Ramos (cell line): ENCODE results near the gene TCEAL9.
"Not testable (repeated sequence)": the region's sequence is repeated elsewhere in the genome, so short reads cannot be mapped to it uniquely, and the experiment has no call there.

Experiments used
- in situ Hi-C: fragments of 300-500 bp; cut with MboI; formaldehyde crosslinking; loops from one replicate; pipeline ENCODE4 v1.14.3; 2022; ENCODE audit warnings: low sequenced_read_pairs; ENCODE audit not compliant: unreplicated experiment

Gene TCEAL9

GRCh38 chrX:103372886-103373285 is 16.6 kb downstream of the TCEAL9 start:
- in situ Hi-C loops = no loop called here

DNA sequence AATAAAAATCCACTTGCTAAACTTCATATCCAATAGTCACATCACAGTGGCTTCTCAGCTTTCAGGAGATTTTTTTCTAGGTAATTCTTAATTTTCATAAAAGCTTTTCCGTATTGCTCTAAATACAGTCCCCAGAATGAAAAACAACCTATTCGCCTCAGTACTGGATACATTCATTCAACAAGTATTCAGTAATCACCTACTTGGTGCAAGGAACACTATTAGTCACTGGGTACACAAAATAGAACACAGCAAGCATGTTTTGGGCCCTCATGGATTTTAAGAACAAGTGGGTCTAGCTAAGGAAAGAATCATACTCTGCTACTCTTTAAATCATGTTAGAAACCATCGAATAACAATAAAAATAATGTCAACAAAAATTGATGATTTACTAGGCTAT is 17.3 kb downstream of the TCEAL9 start:
- in situ Hi-C loops = no loop called here

DNA sequence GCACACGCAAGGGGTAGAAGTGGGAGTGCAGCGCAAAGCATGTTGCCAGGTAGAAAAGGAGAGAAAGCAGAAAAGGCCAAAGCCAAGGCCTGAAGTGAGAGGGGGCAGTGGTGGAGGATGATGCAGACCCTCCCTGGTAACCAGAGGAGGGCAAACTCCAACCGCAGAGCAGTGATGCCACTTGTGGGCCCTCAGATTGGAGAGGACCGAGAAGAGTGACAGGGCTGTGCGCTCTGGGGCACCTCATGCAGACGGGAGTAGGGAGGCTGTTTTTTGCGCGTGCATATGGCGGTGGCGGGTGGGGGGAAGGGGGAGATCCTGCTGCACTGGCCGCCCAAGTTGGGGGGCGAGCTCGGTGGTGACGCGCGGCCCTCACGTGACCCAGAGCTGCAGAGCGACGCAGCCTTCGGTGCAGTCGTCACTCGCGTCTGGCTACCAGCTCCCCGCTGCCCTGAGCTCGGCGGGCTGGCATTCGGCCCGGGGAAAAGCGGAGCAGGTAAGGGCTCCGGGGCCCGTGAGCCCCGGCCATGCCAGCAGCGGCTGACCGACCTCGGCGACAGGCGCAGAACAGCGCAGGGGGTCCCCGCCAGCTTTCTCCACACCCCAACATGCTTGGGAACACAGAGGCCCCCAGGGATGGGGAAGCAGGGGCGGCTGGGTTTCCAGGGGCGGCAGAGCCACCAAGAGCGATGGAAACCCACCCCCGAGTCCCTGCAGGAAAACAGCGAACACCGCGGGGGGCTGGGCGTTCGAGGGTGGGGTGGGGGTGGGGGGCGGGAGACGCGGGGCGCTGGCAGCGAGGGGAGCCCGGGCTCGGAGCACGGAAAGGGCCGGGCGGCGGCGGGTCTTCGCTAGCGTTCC is 20.0 kb downstream of the TCEAL9 start, which contains the start of gene BEX3:
BEX3 (plus strand) TSS at position 421 of the 861 bp plus-strand sequence. CDS start 984 bp downstream, outside the sequence.
- in situ Hi-C loops = no loop called here

GRCh38 chrX:103376979-103377324 is 20.6 kb downstream of the TCEAL9 start:
- in situ Hi-C loops = no loop called here

GRCh38 chrX:103378990-103379389 is 22.7 kb downstream of the TCEAL9 start:
- in situ Hi-C loops = no loop called here

- in situ Hi-C loops = no loop called here
Measured at GRCh38 chrX:103382877-103383276, 26.6 kb downstream of the TCEAL9 start.

DNA sequence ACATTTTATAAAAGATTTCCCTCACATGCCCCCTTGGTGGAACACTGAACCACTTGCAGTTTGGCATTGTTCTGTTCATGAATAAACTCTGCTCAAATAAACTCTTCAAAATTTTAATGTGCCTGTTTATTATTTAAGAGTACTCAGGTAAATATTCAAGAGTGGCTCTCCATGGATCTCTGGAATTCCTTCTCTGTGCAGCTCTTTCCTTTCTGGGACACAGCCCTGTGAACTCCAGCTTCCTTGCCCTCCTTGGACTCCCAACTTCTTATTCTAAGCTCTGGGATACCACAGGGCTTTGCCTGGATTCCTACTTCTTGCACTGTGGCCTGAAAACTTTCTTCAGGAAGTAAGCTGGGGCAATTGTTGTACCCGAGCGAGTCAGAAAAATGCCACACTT is 28.4 kb downstream of the TCEAL9 start:
- in situ Hi-C loops = no loop called here

GRCh38 chrX:103385283-103385830 is 29.1 kb downstream of the TCEAL9 start:
- in situ Hi-C loops = not testable (repeated sequence)

- in situ Hi-C loops = no loop called here
Measured at GRCh38 chrX:103386332-103386731, 30.0 kb downstream of the TCEAL9 start.

GRCh38 chrX:103393487-103393886 is 37.2 kb downstream of the TCEAL9 start:
- in situ Hi-C loops = no loop called here

- in situ Hi-C loops = no loop called here
Measured at GRCh38 chrX:103396186-103396585, 39.9 kb downstream of the TCEAL9 start.

- in situ Hi-C loops = no loop called here
Measured at GRCh38 chrX:103396660-103397059, 40.4 kb downstream of the TCEAL9 start.

DNA sequence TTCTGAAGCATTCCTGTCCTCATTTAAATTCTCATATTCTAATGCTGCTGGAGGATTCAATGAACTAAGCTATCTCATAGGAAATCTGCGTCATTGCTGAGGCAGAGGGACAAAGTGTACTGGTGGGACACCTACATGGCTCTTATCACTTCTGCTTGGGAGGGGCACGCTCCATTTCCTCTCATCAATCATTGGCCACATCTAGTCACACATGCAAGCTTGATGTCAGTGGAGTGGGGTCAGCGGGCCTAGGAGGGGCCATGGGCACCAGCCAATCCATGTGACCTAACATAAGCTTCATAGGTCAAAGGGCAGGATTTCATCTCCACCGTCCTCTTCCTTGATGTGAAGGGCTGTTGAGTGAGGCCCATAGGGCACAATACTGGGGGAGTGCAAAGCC is 41.4 kb downstream of the TCEAL9 start:
- in situ Hi-C loops = no loop called here

- in situ Hi-C loops = no loop called here
Measured at GRCh38 chrX:103398421-103398864, 42.1 kb downstream of the TCEAL9 start.

DNA sequence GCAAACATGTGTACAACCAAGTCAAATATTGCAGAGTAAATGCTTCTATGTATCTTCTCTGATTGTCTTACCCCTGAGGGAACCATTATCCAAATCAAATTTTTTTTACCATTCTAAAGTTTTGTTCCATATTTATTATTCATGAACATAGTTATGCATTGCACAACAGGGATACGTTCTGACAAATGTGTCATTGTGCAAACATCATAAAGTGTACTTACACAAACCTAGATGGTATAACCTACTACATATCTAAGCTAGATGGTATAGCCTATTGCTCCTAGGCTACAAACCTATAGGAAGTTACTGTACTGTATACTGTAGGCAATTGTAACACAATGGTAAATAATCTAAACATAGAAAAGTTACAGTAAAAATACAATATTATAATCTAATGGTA is 43.4 kb downstream of the TCEAL9 start:
- in situ Hi-C loops = no loop called here

- in situ Hi-C loops = no loop called here
Measured at GRCh38 chrX:103400931-103401330, 44.6 kb downstream of the TCEAL9 start.

DNA sequence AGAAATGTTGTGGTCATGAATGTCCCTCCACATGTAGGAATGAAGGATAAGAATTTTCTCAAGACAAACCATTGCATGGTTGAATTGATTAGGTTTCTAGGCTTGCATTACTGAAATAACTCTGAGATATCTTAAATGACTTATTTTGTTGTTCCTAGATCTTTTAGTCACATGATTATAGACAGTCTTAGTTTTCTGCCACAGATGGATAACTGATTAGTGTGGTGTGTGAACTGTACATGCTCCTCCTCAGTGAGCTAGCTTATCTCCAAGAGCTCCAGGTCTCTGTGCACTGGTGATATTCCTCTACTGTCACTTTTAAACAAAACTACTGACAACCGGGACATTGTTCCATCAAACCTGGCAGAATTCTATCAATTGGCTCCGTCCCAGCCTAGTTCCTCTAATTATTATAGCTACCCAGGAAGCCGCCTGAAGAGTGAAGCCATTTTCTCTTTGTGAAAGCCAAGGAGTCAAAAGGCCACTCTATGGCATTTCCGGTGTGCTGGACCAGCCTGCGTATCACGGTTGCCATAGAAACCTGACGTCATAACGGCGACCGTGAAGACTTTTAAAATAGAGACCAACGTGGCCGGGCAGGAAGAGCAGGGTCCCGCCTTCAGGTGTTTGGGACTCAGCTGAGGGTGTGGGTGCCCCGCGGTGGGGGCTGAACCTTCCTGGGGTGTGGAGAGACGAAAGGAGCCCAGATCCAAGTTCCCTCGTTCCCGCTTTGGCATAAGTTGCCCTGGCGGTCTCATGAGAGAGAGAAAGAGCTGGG is 48.1 kb downstream of the TCEAL9 start:
- in situ Hi-C loops = no loop called here

GRCh38 chrX:103405009-103405333 is 48.7 kb downstream of the TCEAL9 start:
- in situ Hi-C loops = no loop called here

- in situ Hi-C loops = no loop called here
Measured at GRCh38 chrX:103406256-103406655, 50.0 kb downstream of the TCEAL9 start.

DNA sequence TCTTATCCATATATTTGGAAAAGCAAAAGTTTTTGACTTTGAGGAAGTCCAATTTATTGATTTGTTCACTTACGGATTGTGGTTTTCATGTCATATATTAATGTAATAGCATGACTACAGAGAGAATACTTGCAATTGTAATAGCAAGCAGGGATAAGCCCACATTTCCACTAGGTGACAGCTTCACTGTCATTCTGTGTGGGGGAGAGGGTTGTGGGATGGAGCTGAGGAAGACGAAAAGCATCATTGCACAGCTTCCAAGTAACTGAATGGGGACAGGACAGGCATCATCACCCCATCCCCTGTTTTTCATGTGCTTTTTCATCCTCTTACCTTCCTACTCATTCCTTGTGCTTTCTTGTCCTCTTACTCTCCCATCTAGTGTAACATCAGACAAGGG is 51.5 kb downstream of the TCEAL9 start:
- in situ Hi-C loops = no loop called here
